Stimulated activated CD8-positive, alpha-beta memory T cell treated with anti-CD3 and anti-CD28 coated beads, Interleukin-12 subunit alpha, Interleukin-12 subunit beta, amount 100 ng/mL, for 1 hour (primary cell): ENCODE results near the gene TPK1.
"Not testable (repeated sequence)": the region's sequence is repeated elsewhere in the genome, so short reads cannot be mapped to it uniquely, and the experiment has no call there.

Source experiments
- DNase-seq: peaks from one replicate; pipeline ENCODE4 v3.0.0-alpha.2; 2020; ENCODE audit warnings: low read depth

Gene TPK1

DNA sequence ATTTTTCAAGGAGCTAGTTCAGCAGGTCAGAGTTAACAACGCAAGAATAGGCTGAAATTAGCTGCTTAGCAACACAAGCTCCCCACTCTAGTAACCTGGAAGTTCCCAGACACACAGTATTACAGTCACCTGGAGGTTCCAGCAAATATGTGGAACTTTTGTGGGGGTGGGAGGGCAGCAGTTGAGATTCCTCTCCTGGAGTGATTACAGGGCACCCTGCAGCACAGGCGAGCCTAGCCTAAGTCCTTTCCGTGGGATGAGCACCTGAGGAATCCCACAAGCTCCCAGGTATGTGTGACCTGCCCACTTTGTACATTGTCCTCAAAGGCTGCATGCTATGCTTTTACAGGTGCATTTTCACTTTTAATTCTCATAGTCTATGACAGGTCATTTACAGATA, 13.6 kb downstream of the TPK1 start:
- DNase-seq, result no peak

DNA sequence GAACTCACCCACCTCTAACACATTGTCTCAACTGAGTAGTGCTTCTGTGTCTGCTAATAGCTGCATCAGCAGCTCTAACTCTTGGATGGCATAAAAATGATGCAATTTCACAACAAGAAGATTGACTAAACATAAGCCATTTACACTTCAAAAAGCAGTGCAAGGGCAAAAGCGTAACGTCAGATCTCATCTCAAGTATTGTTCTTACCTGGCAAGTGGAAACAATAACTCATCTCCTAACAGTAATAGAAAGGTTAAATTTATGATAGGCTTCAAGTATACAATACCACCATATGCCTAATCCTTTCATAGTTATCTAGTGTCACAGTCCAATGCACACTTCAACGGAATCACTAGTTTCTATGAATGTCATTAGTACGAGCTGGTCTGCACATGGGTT, 14.8 kb downstream of the TPK1 start:
- no peak for DNase-seq

DNA sequence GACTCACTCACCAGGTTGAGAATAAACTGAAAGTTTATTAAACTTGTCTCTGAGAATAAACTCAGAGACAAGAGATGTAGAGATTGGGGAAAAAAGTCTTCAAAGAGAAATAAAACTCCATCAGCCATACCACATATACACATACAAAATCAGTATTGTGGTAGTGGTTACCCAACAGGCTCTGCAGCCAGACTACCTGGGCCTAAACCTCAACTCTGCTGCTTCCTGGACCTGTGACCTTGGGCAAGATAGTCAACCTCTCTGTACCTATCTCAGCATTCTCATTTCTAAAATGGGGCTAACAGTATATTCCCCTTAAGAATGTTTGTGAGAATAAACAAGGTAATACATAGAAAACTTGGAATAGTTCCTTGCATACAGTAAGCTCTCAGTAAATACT, 15.3 kb downstream of the TPK1 start:
- no peak for DNase-seq

DNA sequence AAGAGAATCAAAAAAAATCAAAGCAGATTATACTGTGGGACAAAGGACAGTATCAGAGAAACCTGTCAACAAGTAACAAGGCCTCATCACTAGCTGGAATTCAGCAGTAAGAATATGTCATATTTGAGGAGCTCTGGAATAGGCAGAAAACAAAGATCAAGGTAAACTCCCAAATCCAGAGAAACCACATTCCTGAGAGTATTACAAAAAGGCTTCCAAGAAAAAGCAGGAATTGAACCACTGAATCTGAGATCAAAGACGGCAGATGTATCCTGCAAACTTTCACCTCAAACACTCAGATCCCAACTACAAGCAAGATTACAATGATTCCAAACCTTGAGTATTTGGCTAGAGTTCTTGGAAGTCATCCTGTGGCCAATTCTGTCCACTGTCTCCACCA, 16.3 kb downstream of the TPK1 start:
- DNase-seq, result no peak

DNA sequence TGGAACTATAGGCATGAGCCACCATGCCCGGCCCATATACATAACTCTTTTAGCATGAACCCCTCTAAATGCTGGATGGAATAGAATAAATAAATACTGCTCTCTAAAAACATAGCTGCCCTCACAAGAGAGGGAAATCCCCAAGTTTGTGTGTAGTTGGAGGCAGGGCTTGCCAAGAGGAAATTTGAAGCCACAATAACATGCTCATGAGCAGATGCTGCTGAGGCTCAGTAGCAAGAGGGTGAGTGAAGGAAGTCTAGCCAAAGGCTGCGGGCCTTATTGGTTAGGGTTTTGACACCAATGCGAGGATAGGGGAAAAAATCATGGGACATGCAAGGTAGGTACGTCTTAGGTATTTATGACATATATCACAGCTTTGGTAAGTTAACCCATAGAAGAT, 17.3 kb downstream of the TPK1 start:
- no peak for DNase-seq

DNA sequence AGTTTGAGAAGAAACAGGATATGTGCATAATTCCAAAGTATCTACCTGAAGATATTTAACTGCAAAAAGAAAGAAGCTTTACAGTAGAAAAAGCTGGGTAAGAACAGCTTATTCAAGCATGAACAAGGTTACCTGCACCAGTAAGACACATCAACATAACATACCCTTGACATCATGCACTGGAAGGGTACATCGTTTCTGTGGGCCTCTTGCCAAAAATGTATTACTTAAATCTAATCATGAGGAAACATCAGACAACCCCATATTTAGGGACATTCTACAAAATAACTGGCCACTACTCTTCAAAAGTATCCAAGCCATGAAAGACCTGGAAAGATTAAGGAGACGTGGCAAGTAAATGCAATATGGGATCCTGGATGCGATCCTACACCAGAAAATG, 18.9 kb downstream of the TPK1 start:
- DNase-seq, result no peak

DNA sequence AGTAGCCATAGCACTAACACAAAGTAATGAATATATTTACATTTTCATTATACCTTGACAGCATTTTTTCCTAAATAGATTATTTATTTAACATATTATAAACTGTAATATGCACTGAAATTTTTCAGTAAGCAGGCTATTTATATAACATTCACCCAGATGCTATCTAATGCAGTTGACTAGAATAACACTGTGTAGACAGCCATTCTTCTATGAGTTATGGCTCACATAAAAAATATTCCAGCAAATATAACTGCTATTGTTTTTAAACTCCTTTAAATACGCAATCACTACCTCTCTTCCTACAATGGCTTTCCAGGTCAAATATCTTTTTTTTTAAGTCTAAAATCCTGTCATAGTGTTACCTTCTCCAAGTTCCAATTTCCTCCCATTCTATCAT, 21.6 kb downstream of the TPK1 start:
- DNase-seq, result no peak

DNA sequence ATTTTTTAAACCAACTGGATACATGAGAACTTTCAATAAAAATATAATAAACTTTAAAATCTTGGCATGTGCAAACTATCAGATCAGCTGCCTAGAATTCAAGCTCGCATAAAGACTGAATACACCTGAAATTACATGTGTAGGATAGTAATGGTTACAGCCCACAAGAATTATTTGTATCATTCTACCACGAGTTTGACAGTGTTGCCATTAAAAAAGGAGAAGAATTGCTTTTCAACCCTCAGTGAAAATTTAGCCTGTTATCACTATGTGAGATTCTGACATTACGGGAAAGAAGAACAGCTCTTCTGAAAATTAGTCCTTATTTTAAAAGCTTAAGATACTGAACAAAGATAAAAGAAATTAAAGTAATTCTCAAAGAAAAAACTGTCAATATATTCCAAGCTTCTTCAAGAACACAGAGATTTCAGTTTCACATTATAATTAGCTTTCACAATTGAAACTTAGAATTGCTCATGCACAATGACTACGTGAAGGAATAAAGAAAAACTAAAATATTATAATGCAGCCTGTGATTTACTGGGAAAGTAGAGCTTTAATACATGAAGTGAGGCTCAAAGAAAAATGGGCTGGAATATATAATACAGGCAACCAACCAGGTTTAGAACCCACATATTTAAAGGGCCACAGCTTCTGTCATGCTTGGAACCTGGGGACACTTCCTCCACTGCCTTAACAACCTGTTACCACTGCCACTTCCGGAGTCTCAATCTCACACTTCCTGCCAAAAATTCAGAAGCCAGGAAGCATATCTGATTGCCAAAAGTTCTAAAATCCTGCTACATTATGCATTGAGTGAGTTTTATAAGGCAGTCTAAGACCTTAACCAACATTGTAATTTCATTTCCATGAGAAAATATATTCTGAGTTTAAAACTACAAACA, 23.2 kb downstream of the TPK1 start:
- no peak for DNase-seq

DNA sequence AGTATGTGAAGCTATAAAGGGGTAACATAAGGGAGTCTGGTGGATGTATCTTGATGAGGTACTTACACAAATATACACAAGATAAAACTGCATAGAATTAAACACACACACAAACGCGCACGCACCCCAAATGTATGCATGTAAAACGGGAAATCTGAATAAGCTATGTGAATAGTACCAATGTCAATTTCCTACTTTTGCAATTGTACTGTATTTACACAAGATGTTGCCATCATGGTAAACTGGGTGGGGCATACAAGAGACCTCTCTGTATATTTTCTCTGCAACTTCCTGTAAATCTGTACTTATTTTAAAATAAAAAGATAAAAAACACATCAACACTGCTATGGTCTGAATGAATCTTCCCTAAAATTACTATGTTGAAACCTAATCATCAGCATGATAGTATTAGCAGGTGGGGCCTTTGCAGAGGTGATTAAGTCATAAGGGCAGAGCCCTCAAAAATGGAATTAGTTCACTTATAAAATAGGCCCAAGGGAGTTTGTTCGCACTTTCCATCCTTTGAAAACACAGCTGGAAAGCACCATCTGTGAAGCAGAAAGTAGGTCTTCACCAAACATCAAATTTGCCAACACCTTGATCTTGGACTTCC, 30.1 kb downstream of the TPK1 start:
- DNase-seq, result no peak

DNA sequence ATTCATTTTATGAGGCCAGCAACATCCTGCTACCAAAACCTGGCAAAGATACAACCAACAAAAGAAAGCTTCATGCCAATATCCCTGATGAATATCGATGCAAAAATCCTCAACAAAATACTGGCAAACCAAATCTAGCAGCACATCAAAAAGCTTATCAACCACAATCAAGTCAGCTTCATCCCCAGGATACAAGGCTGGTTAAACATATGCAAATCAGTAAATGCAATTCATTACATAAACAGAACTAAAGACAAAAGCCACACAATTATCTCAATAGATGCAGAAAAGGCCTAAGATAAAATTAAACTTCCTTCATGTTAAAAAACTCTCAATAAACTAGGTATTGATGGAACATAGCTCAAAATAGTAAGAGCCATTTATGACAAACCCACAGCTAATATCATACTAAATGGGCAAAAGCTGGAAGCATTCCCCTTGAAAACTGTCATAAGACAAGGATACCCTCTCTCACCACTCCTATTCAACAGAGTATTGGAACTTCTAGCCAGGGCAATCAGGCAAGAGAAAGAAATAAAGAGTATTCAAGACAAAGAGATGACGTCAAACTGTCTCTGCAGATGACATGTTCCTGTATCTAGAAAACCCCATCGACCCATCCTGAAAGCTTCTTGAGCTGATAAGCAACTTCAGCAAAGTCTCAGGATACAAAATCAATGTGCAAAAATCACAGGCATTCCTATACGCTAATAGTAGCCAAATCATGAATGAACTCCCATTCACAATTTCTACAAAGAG, 35.0 kb downstream of the TPK1 start:
- not testable (repeated sequence) for DNase-seq

DNA sequence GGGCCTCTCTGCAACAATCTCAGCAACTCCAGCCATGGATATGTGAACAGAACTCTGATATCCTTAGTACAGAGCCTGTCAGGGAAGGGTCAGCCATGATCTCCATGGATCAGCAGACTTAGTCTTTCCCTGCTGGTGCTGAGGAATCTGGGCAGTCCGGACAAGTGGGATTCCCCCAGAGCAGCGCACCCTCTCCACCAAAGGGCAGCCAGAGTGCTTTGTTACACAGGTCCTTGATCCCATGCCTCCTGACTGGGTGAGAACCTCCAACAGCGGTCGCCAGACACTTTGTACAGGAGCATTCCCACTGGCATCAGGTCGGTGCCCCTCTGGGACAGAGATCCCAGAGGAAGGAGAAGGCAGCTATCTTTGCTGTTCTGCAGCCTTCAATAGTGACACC, 38.9 kb downstream of the TPK1 start:
- DNase-seq, result no peak

DNA sequence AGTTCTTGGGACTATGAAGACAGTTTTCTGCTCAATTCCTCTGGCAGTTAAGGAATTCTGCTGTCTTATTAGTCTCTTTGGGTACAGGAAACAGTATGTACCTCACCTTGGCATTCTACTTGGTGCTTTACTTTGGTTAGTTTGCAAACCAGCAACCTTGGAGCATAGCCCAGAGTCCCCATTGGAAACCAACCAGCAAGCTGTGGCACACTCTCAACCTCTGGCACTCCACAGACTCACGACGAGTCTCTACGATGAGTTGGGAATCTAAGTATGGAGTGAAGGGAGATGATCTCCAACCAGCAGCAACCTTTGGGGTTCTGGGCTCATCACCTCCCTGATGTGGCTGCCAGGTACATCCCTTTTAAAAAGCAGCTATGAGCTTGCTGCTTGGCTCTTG, 43.8 kb downstream of the TPK1 start:
- DNase-seq, result no peak

DNA sequence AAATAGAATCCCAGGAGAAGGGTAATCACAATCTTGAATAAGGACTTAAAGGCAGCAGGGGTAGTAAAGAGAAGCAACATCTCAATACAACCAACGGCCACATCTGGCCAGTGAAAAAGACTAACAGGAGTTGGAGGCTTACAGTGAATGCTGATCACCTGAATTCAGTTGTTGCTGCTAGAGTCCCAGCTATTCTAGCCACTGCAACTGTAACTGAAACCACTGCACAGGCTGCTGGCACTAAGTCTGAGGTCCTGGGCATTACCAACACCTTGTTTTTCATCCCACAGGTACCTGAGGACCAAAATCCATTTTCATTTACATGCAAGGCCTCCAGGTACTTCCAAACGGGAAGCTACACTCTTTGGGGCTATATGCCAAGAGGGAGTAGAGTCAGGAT, 44.4 kb downstream of the TPK1 start:
- no peak for DNase-seq

DNA sequence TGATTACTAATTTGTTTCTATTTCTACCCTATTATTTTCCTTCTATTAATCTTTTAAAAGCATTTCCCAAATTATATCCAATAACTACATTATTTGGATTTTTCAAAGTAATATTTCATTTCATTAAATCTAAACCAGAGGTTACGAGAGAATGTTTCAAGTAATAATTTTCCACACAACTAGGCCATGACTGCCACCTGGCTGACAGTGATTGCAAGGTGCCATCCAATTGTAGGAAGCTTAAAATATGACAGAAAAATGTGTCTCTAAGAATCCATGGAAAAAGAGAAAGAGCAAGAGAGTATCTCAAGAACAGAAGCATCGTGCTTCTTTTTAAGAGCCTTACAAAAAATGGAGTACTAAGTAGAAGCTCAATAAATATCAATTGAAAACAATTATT, 48.7 kb downstream of the TPK1 start:
- DNase-seq, result no peak

DNA sequence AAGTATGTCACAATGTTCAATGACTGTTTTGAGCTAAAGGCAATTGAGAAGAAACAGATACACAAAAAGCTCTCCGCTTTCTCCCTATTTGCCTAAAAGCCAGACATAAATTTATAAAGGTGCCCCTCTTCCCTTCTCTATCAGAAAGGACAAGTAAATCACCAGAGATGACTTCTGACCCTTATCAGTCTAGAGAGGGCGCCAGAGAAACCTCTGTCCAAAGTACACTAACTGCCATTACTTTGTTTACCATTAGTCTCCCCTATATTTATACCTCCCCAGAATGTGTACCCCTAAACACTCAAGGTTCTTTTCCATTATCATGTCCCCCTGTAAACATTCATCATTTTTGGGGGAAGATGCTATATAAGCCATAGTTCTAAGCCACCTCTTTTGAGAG, 49.3 kb downstream of the TPK1 start:
- DNase-seq, result no peak

DNA sequence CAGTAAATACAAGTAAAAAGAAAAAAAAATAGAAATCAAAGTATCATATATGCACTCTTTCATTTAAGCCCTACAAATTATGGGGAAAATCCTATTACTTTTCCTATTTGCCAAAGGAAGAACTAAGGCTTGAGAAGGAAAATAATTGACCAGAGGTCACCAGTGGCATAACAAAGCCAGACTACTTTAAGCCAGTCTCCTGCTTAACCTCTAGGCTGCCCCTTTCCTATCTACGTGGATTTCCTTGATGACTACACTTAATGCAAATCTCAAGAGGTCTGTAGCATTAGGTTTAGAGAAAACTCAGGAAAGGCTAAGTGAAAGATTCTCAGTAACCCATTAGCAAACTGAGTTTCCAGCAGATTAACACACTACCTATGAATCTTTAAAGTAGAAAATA, 49.8 kb downstream of the TPK1 start:
- no peak for DNase-seq

DNA sequence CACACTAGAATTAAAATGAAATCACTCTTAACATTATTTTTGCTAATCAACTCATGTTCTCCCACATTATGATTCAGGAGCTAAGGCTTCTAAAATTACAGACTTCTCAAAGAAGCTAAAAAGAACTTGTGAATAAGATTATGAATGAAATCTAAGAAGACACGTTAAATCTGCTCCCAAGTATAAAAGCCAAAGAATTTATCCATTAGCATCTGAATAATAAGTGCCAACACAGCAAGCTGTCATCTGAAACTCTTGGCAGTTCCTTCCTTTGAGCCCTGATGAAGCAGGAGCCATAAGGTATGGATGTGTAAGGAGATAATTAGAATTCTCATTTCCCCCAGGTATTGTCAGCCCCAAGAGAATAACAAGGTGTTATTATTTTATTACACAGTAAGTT, 50.3 kb downstream of the TPK1 start:
- DNase-seq, result no peak

DNA sequence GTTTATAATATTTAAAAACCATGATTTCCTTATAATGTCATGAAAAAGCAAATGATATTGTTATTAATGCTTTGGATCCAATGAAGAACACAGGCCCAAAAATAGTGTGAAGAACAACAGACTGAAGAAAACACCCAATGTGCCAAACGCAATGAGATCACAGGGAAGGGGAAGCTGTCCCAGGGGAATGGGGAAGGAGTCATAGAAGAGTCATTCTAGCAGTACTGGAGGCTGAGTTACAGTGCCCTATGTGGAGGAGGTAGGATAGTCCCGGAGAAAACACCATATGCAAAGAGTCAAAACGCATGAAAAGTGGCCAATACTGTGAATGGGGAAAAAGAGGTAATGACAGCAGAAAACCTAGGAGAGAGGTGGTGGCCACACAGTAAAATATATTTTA, 50.9 kb downstream of the TPK1 start:
- DNase-seq, result no peak

DNA sequence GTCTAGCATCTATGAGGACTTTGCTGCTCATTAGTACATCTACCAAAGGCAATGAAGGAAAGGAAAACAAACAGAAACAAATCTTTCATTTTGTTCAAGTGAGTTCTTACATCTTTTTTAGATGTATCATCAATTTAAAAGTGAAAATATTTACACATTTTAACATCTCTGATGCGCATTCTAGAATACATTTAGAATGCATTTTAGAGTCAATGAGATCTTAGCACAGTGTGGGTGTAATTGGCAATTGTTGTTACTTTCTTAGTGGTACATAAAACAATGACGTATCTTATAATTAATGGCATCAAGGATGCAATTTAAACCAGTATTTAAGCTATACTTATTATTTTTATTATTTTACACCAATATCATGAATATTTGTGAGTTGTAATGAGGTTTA, 51.4 kb downstream of the TPK1 start:
- no peak for DNase-seq

DNA sequence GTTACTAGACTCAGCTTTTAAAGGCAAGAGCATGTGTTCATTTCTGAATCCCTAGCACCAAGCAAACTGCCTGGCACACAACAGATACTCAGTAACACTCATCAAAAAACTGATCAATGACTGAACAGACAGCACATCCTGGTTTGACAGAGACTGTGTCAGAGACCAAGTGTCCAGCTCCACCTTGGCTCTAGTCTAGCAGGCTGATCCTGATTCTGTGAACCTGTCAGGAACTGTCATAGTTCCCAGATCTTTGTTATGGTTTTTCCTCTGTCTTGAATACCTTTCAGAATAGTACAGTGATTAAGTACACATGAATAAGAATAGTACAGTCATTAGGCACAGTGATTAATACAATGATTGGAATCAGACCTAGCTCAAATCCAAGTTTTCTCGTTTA, 53.0 kb downstream of the TPK1 start:
- no peak for DNase-seq

DNA sequence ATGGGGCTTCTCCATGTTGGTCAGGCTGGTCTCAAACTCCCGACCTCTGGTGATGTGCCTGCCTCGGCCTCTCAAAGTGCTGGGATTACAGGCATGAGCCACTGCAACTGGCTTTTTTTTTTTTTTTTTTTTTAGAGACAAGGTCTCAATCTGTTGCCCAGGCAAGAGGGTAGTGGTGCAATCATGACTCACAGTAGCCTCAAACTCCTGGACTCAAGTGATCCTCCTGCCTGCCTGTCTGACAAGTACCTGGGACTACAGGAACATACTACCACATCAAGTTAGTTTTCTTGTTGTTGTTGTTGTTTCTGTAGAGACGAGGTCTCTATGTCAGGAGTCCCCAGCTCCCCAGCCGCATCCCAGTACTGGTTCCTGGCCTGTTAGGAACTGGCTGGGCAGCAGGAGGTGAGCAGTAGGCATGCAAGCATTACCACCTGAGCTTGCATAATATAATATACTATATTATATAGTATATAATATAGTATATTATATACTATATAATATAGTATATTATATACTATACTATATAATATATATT, 55.7 kb downstream of the TPK1 start:
- DNase-seq, result no peak

DNA sequence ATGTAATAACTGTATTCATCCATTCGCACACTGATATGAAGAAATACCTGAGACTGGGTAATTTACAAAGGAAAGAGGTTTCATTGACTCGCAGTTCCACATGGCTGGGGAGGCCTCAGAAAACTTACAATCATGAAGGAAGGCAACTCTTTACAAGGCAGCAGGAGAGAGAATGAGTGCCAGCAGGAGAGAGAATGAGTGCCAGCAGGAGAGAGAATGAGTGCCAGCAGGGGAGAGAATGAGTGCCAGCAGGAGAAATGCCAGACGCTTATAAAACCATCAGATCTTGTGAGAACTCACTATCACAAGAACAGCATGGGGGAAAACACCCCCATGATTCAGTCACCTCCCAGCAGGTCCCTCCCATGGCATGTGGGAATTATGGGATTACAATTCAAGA, 58.0 kb downstream of the TPK1 start:
- DNase-seq, result not testable (repeated sequence)
